ENCODE measurements around the gene LRRC36.

GRCh38 chr16:67329901-67330300 is 3.3 kb downstream of the LRRC36 start:
- TF ChIP-seq CTCF (IDR thresholded peaks at IDR 0.05; ENCODE audit: insufficient read depth, low read length, poor library complexity, severe bottlenecking): no peak
- no peak for TF ChIP-seq EZH2phosphoT487 (conservative IDR thresholded peaks at IDR 0.05; ENCODE audit: low read length)

All from SU-DHL-6 (cell line).